H1 (cell line): Measurements from ENCODE around the gene SND1. TPM values are rescaled to one million over a fixed set of nuclear protein-coding genes. Genes with fewer than 3 reads are reported as not detected.

Experiments
- CTCF ChIA-PET: fragments of 300-600 bp; sonication (Branson Sonifier 250); formaldehyde crosslinking; loops from one replicate; lab custom pipeline; 2021; ENCODE audit not compliant: partially characterized antibody; lab: Charles Lee
- POLR2A ChIA-PET: fragments of 300-600 bp; sonication (Branson Sonifier 250); formaldehyde crosslinking; loops from one replicate; lab custom pipeline; 2021; ENCODE audit warnings: inconsistent platforms; ENCODE audit not compliant: partially characterized antibody; lab: Charles Lee
- DNase-seq, 2 experiments: peaks; one replicate each; pipeline versions ENCODE4 v3.0.0 to v3.0.0-alpha.2; 2010 to 2022; ENCODE audit warnings: low spot score in 2 of 2, low read depth in 1 of 2, mixed read lengths in 1 of 2
- FAIRE-seq: peaks from 2 replicates; lab custom pipeline; 2011; peaks lifted over from hg19 to GRCh38; lab: Jason Lieb, UNC
- H2AFZ ChIP-seq: 2 replicates; pipeline ENCODE4 v1.8.1; 2012; ENCODE audit warnings: low read length, inconsistent platforms
- H2AK5ac ChIP-seq: 2 replicates; pipeline ENCODE4 v1.6.1; 2013; ENCODE audit warnings: low read depth, low read length
- H2BK120ac ChIP-seq: replicated peaks from 2 replicates; pipeline ENCODE3; 2013; ENCODE audit warnings: low read depth, low read length, inconsistent platforms
- H2BK12ac ChIP-seq: 2 replicates; pipeline ENCODE4 v1.6.1; 2013; ENCODE audit warnings: low read depth, low read length
- H2BK15ac ChIP-seq: 2 replicates; pipeline ENCODE4 v1.6.1; 2013; ENCODE audit warnings: low read length
- H2BK20ac ChIP-seq: 2 replicates; pipeline ENCODE4 v1.6.1; 2013; ENCODE audit warnings: low read length
- H2BK5ac ChIP-seq: 2 replicates; pipeline ENCODE4 v1.6.1; 2013; ENCODE audit warnings: low read depth, low read length
- H3K14ac ChIP-seq: 2 replicates; pipeline ENCODE4 v1.6.1; 2013; ENCODE audit warnings: inconsistent platforms; ENCODE audit not compliant: insufficient read length
- H3K18ac ChIP-seq: 2 replicates; pipeline ENCODE4 v1.6.1; 2013; ENCODE audit warnings: low read length; ENCODE audit errors: extremely low read depth
- H3K23ac ChIP-seq: 2 replicates; pipeline ENCODE4 v1.6.1; 2013; ENCODE audit warnings: inconsistent platforms; ENCODE audit not compliant: insufficient read length
- H3K23me2 ChIP-seq: 2 replicates; pipeline ENCODE4 v1.6.1; 2013; ENCODE audit warnings: low read depth, low read length
- H3K27ac ChIP-seq: 2 replicates; pipeline ENCODE4 v1.6.1; 2011; ENCODE audit warnings: low read depth, low read length, inconsistent platforms
- H3K27me3 ChIP-seq, 4 experiments: replicated peaks in 1 of 4; 1 replicate in 1 of 4; 2 replicates in 3 of 4; pipeline versions ENCODE4 v1.6.1 to v1.8.1; 2011 to 2013; ENCODE audit warnings: low read length in 3 of 4, mild to moderate bottlenecking in 3 of 4, inconsistent platforms in 2 of 4, mixed read lengths in 2 of 4, moderate library complexity in 1 of 4; ENCODE audit not compliant: control insufficient read depth in 3 of 4, insufficient read depth in 3 of 4; ENCODE audit errors: extremely low read depth in 1 of 4
- H3K36me3 ChIP-seq, 4 experiments: 2 replicates each; pipeline versions ENCODE4 v1.6.1 to v1.8.1; 2011 to 2013; ENCODE audit warnings: mild to moderate bottlenecking in 4 of 4, low read length in 3 of 4, moderate library complexity in 2 of 4, control low read depth in 1 of 4, inconsistent platforms in 1 of 4; ENCODE audit not compliant: insufficient read depth in 4 of 4, control insufficient read depth in 2 of 4
- H3K4ac ChIP-seq: replicated peaks from 2 replicates; pipeline ENCODE3; 2013; ENCODE audit warnings: low read length, low read depth, mixed read lengths, inconsistent platforms; ENCODE audit not compliant: insufficient read length
- H3K4me1 ChIP-seq, 4 experiments: replicated peaks in 1 of 4; 1 replicate in 1 of 4; 2 replicates in 3 of 4; pipeline versions ENCODE4 v1.6.1 to v1.8.1; 2011 to 2013; ENCODE audit warnings: low read length in 3 of 4, inconsistent platforms in 2 of 4, mixed read lengths in 1 of 4; ENCODE audit not compliant: insufficient read depth in 4 of 4, control insufficient read depth in 3 of 4
- H3K4me2 ChIP-seq, 2 experiments: 2 replicates each; pipeline versions ENCODE4 v1.6.1 to v1.8.1; 2011 to 2013; ENCODE audit warnings: low read depth in 2 of 2, low read length in 2 of 2, control low read depth in 1 of 2, inconsistent platforms in 1 of 2, mild to moderate bottlenecking in 1 of 2; ENCODE audit not compliant: insufficient read depth in 1 of 2
- H3K4me3 ChIP-seq, 4 experiments: fragments of 200-600, 300-600 bp in 1 of 4; sonication (generic), shearing (Covaris generic), sonication (Bioruptor Twin) in 1 of 4; 2 replicates each; pipeline versions ENCODE4 v1.5.1 to v1.8.1; 2011 to 2016; ENCODE audit warnings: low read length in 4 of 4, low read depth in 3 of 4, control low read depth in 2 of 4, inconsistent platforms in 2 of 4, mild to moderate bottlenecking in 2 of 4, mixed read lengths in 1 of 4, moderate library complexity in 1 of 4; ENCODE audit not compliant: insufficient read depth in 2 of 4; ENCODE audit errors: extremely low read depth in 1 of 4
- H3K56ac ChIP-seq: replicated peaks from 2 replicates; pipeline ENCODE3; 2013; ENCODE audit warnings: low read depth, mild to moderate bottlenecking, mixed read lengths, low read length, inconsistent platforms; ENCODE audit not compliant: insufficient read length
- H3K79me1 ChIP-seq: 2 replicates; pipeline ENCODE4 v1.6.1; 2013; ENCODE audit warnings: low read depth, low read length, control low read depth
- H3K79me2 ChIP-seq, 2 experiments: 2 replicates each; pipeline versions ENCODE4 v1.6.1 to v1.8.1; 2012 to 2013; ENCODE audit warnings: low read length in 2 of 2, mild to moderate bottlenecking in 2 of 2, inconsistent platforms in 1 of 2; ENCODE audit not compliant: insufficient read depth in 2 of 2, control insufficient read depth in 1 of 2
- H3K9ac ChIP-seq, 4 experiments: replicated peaks in 1 of 4; 1 replicate in 1 of 4; 2 replicates in 3 of 4; pipeline versions ENCODE4 v1.6.1 to v1.8.1; 2011 to 2013; ENCODE audit warnings: low read depth in 3 of 4, low read length in 3 of 4, control low read depth in 2 of 4, mild to moderate bottlenecking in 2 of 4, moderate library complexity in 2 of 4, inconsistent platforms in 1 of 4; ENCODE audit errors: extremely low read depth in 1 of 4
- H3K9me3 ChIP-seq, 2 experiments: 2 replicates each; pipeline versions ENCODE4 v1.6.1 to v1.8.1; 2012 to 2013; ENCODE audit warnings: mild to moderate bottlenecking in 2 of 2, moderate library complexity in 2 of 2, control low read depth in 1 of 2, inconsistent platforms in 1 of 2, low read depth in 1 of 2, low read length in 1 of 2, mixed read lengths in 1 of 2; ENCODE audit not compliant: insufficient read depth in 2 of 2
- H4K20me1 ChIP-seq, 2 experiments: replicated peaks in 1 of 2; 2 replicates each; pipeline versions ENCODE3 to v1.8.1; 2011 to 2013; ENCODE audit warnings: inconsistent platforms in 2 of 2, low read length in 2 of 2, mild to moderate bottlenecking in 1 of 2; ENCODE audit not compliant: insufficient read depth in 2 of 2, control insufficient read depth in 1 of 2
- H4K5ac ChIP-seq: 2 replicates; pipeline ENCODE4 v1.6.1; 2013; ENCODE audit warnings: low read length, low read depth, mixed read lengths, inconsistent platforms; ENCODE audit not compliant: insufficient read length
- H4K8ac ChIP-seq: 2 replicates; pipeline ENCODE4 v1.8.0; 2013; ENCODE audit warnings: mild to moderate bottlenecking, moderate library complexity, low read length, inconsistent platforms; ENCODE audit not compliant: insufficient read depth; ENCODE audit errors: extremely low read depth
- H4K91ac ChIP-seq: replicated peaks from 2 replicates; pipeline ENCODE3; 2013; ENCODE audit warnings: low read length, mixed read lengths, inconsistent platforms; ENCODE audit not compliant: insufficient read length
- ASH2L ChIP-seq: fragments of 200-600, 300-600 bp; sonication (generic); IDR thresholded peaks from one replicate; pipeline ENCODE4 v1.7.1; 2017; ENCODE audit warnings: low read length
- CBX5 ChIP-seq: fragments of 300-800, 300-1000 bp; sonication (generic); IDR thresholded peaks from 2 replicates; pipeline ENCODE4 v1.7.1; 2016; ENCODE audit warnings: antibody characterized with exemption, low read length, low read depth
- JUN ChIP-seq: IDR thresholded peaks from 2 replicates; pipeline ENCODE4 v1.6.1; 2011; ENCODE audit warnings: low read depth, mild to moderate bottlenecking, improper control_type of control experiment, low read length
- KDM5A ChIP-seq: fragments of 200-600 bp; IDR thresholded peaks from 2 replicates; pipeline ENCODE4 v1.7.1; 2012; ENCODE audit warnings: mild to moderate bottlenecking, low read length, inconsistent platforms, mixed read lengths
- MAX ChIP-seq: IDR thresholded peaks from 2 replicates; pipeline ENCODE4 v1.6.1; 2012; ENCODE audit warnings: inconsistent platforms
- RAD21 ChIP-seq, 2 experiments: IDR thresholded peaks in 1 of 2; conservative IDR thresholded peaks in 1 of 2; 2 replicates each; pipeline ENCODE4 v1.6.1; 2011; ENCODE audit warnings: low read depth in 2 of 2, low read length in 2 of 2, improper control_type of control experiment in 1 of 2, inconsistent platforms in 1 of 2, mild to moderate bottlenecking in 1 of 2, moderate library complexity in 1 of 2
- RBBP5 ChIP-seq: IDR thresholded peaks from 2 replicates; pipeline ENCODE4 v1.7.1; 2012; ENCODE audit warnings: low read depth, mild to moderate bottlenecking, inconsistent platforms, low read length, moderate library complexity, borderline replicate concordance
- SRF ChIP-seq: IDR thresholded peaks from 2 replicates; pipeline ENCODE4 v1.6.1; 2011; ENCODE audit warnings: mild to moderate bottlenecking, low read depth, low read length, moderate library complexity
- TCF12 ChIP-seq: IDR thresholded peaks from 2 replicates; pipeline ENCODE4 v1.6.1; 2011; ENCODE audit warnings: low read depth, mild to moderate bottlenecking, low read length
- WGBS, 2 experiments: shearing (Covaris generic) in 1 of 2; methylation state at CpG; one replicate each; pipeline versions ENCODE4 v1.1.6 to v1.1.7; 2013 to 2015; ENCODE audit warnings: low lambda C conversion rate in 2 of 2, mixed read lengths in 2 of 2, inconsistent platforms in 1 of 2, low coverage in 1 of 2, missing lambda C conversion rate in 1 of 2; ENCODE audit not compliant: insufficient replicate concordance in 2 of 2, insufficient coverage in 1 of 2, insufficient read length in 1 of 2; ENCODE audit errors: extremely low coverage in 1 of 2, missing lambda C conversion rate in 1 of 2; 5-methylcytosine and 5-hydroxymethylcytosine counted together
- polyA plus RNA-seq, 7 experiments: library from polyadenylated mRNA; depleted of rRNA in 3 of 7; stranded (reverse) in 5 of 7; unstranded in 2 of 7; fragments of >200 nt in 5 of 7; fragments of 200-250 nt in 2 of 7; gene quantifications; 1 replicate in 5 of 7; 2 replicates in 1 of 7; 4 replicates in 1 of 7; pipeline versions ENCODE4 v1.2.1 to v1.2.3, GENCODE V29; 2011 to 2013; ENCODE audit warnings: missing spikeins in 2 of 7, mixed read lengths in 2 of 7
- total RNA-seq: library from RNA; stranded (reverse); fragmentation: NEBNext Ultra II Directional; extraction: Animal tissue kit (Norgen Biotek cat#: 25700); gene quantifications from 2 replicates; pipeline ENCODE4 v1.2.1, GENCODE V29; 2021
- TF ChIP-seq, protein P1 (sequence below): IDR thresholded peaks from 2 replicates; pipeline ENCODE4 v1.6.1; 2012; ENCODE audit warnings: inconsistent platforms

SND1 gene
- total and polyA plus RNA-seq, 2 of the 8 experiments (the other 6 are each of a cell fraction or from before 2014, with no cell fraction given), result 122 to 290 TPM

GRCh38 chr7:128135515-128136214, 483.7 kb downstream of the SND1 start:
- H4K5ac ChIP-seq, result peak overlapping the region; percentile 3
- ChIA-PET POLR2A (interaction anchor here (0.7 to 1.9 kb wide), 6 partner anchors 12 to 74 kb away, joined by 3 to 5 read pairs (median 4); no protein-coding TSS in a partner anchor), CTCF (interaction anchor here (0.7 to 14.8 kb wide), 41 partner anchors 8 to 422 kb away, joined by 3 to 347 read pairs (median 5); no protein-coding TSS in a partner anchor)
- no peaks in the 10 kb centered on the region for H4K20me1 ChIP-seq
- peaks cover 9% of the 10 kb centered on the region; the same call in 1 of the 2 replicates for H3K23me2 ChIP-seq
- H3K9me3 ChIP-seq, result peaks cover 0 to 3% of the 10 kb centered on the region in 2 experiments; a peak in 1 of 4 replicates
- H2BK12ac ChIP-seq, result peak overlapping the region; percentile 80; the same call in 1 of the 2 replicates
- H3K27ac ChIP-seq, result no peak overlapping the region
- H3K4ac ChIP-seq, result no peak overlapping the region
- no peaks in the 10 kb centered on the region for H3K36me3 ChIP-seq
- FAIRE-seq (no peak), DNase-seq (peak in 1 of 2 experiments; percentile 85)
- H3K27me3 ChIP-seq, result peaks cover 10 to 38% (median 29%) of the 10 kb centered on the region in 4 experiments
- no peaks in the 10 kb centered on the region for H3K79me1 ChIP-seq
- no peak overlapping the region for H2BK120ac ChIP-seq
- no peak overlapping the region for H3K14ac ChIP-seq
- whole genome bisulfite sequencing, 2 experiments, result 2% methylated on average over 47 of the region's 57 CpGs; no CpG with 5 or more reads in 1 of the 2 experiments
- H2BK5ac ChIP-seq, result peak overlapping the region; percentile 35; the same call in 1 of the 2 replicates
- peak overlapping the region; percentile 96 for H4K91ac ChIP-seq
- peak overlapping the region; percentile 80; the same call in 1 of the 2 replicates for H2BK20ac ChIP-seq
- no peak overlapping the region for H3K23ac ChIP-seq
- H3K4me1 ChIP-seq, result peaks cover 0 to 4% (median 2%) of the 10 kb centered on the region in 4 experiments; a peak in 2 of 7 replicates
- peak overlapping the region; percentile 68 to 86 for H3K4me2 ChIP-seq
- peak overlapping the region; percentile 94 for H3K18ac ChIP-seq
- no peak overlapping the region for H3K9ac ChIP-seq
- H3K4me3 ChIP-seq, result peak overlapping the region; percentile 48 to 82 (median 58)
- no peak overlapping the region for H2AK5ac ChIP-seq
- no peaks in the 10 kb centered on the region for H3K79me2 ChIP-seq
- H4K8ac ChIP-seq, result peak overlapping the region; percentile 19
- no peak overlapping the region for H2BK15ac ChIP-seq
- H2AFZ ChIP-seq, result peak overlapping the region; percentile 96
- peak overlapping the region; percentile 77 for H3K56ac ChIP-seq
- TF ChIP-seq MAX, result peak; percentile 97
- TF ChIP-seq JUN, result no peak
- no peak for TF ChIP-seq SRF
- TF ChIP-seq, protein P1, sequence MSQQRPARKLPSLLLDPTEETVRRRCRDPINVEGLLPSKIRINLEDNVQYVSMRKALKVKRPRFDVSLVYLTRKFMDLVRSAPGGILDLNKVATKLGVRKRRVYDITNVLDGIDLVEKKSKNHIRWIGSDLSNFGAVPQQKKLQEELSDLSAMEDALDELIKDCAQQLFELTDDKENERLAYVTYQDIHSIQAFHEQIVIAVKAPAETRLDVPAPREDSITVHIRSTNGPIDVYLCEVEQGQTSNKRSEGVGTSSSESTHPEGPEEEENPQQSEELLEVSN, result peak; percentile 90
- no peak for TF ChIP-seq CBX5
- TF ChIP-seq TCF12, result no peak
- TF ChIP-seq KDM5A, result no peak
- peak; percentile 41 to 80; a peak in 3 of 4 replicates for TF ChIP-seq RAD21 (IDR thresholded peaks at IDR 0.05 in 1 of 2, conservative IDR thresholded peaks at IDR 0.05 in 1 of 2; ENCODE audit: low read depth in 2 of 2, low read length in 2 of 2)
- peak; percentile 63; the same call in 1 of the 2 replicates for TF ChIP-seq RBBP5
- TF ChIP-seq ASH2L, result peak; percentile 5
